Neural cell (in vitro differentiated cells): ENCODE data around the gene KREMEN1. TPM values are rescaled to one million over a fixed set of nuclear protein-coding genes. Genes with fewer than 3 reads are reported as not detected.

Experiments
- H2AFZ ChIP-seq: fragments of 200-600, 300-800 bp; sonication (generic), shearing (Covaris generic); 2 replicates; pipeline ENCODE4 v1.6.0; 2014; ENCODE audit warnings: low read depth, mild to moderate bottlenecking, antibody characterized with exemption, low read length, moderate library complexity
- H3F3A ChIP-seq: fragments of 200-600 bp; shearing (Covaris generic); 2 replicates; pipeline ENCODE4 v1.6.1; 2016; ENCODE audit warnings: mild to moderate bottlenecking, moderate library complexity, mixed read lengths, antibody characterized with exemption, low read length; ENCODE audit not compliant: insufficient read depth, poor library complexity, severe bottlenecking
- H3K27ac ChIP-seq: fragments of 200-600, 300-800 bp; sonication (generic), shearing (Covaris generic); 2 replicates; pipeline ENCODE4 v1.5.1; 2014; ENCODE audit warnings: mild to moderate bottlenecking, low read length, moderate library complexity
- H3K27me3 ChIP-seq: fragments of 300-800, 200-600 bp; sonication (generic), shearing (Covaris generic); 2 replicates; pipeline ENCODE4 v1.6.0; 2014; ENCODE audit warnings: mild to moderate bottlenecking, low read depth, low read length, moderate library complexity; ENCODE audit not compliant: insufficient read depth
- H3K36me3 ChIP-seq: fragments of 300-800, 200-600 bp; sonication (generic), shearing (Covaris generic); 2 replicates; pipeline ENCODE4 v1.5.1; 2014; ENCODE audit warnings: mild to moderate bottlenecking, antibody characterized with exemption, low read length, moderate library complexity; ENCODE audit not compliant: insufficient read depth
- H3K4me2 ChIP-seq: fragments of 300-800, 200-600 bp; sonication (generic), shearing (Covaris generic); 2 replicates; pipeline ENCODE4 v1.6.0; 2014; ENCODE audit warnings: mild to moderate bottlenecking, low read length
- H3K4me3 ChIP-seq: fragments of 300-800, 200-600 bp; sonication (generic), shearing (Covaris generic); 2 replicates; pipeline ENCODE4 v1.5.1; 2014; ENCODE audit warnings: mild to moderate bottlenecking, low read length, moderate library complexity
- H3K79me2 ChIP-seq: fragments of 200-600 bp; shearing (Covaris generic); replicated peaks from 2 replicates; pipeline ENCODE4 v1.6.0; 2014; ENCODE audit warnings: mild to moderate bottlenecking, low read length, moderate library complexity; ENCODE audit not compliant: insufficient read depth
- H3K9ac ChIP-seq: fragments of 300-800, 200-600 bp; sonication (generic), shearing (Covaris generic); 2 replicates; pipeline ENCODE4 v1.6.1; 2016; ENCODE audit warnings: mild to moderate bottlenecking, low read length, mixed read lengths
- H3K9me2 ChIP-seq: fragments of 200-600 bp; shearing (Covaris generic); 2 replicates; pipeline ENCODE4 v1.6.1; 2016; ENCODE audit warnings: mild to moderate bottlenecking, low read length, mixed read lengths; ENCODE audit not compliant: insufficient read depth
- H3K9me3 ChIP-seq: fragments of 200-600, 300-800 bp; sonication (generic), shearing (Covaris generic); 2 replicates; pipeline ENCODE4 v1.6.1; 2016; ENCODE audit warnings: mild to moderate bottlenecking, mixed run types, low read length, moderate library complexity, mixed read lengths
- H4K20me1 ChIP-seq: fragments of 200-600 bp; shearing (Covaris generic); 2 replicates; pipeline ENCODE4 v1.6.1; 2016; ENCODE audit warnings: mild to moderate bottlenecking, mixed run types; ENCODE audit not compliant: insufficient read depth
- CTCF ChIP-seq: fragments of 450-650 bp; IDR thresholded peaks from 2 replicates; pipeline ENCODE4 v1.5.1; 2014; ENCODE audit warnings: antibody characterized with exemption, mild to moderate bottlenecking, moderate library complexity; ENCODE audit not compliant: poor library complexity, severe bottlenecking
- EP300 ChIP-seq: fragments of 450-650 bp; conservative IDR thresholded peaks from 2 replicates; pipeline ENCODE4 v1.6.1; 2014; ENCODE audit warnings: antibody characterized with exemption, mild to moderate bottlenecking, moderate library complexity; ENCODE audit not compliant: poor library complexity, severe bottlenecking
- EZH2 ChIP-seq: fragments of 200-600, 300-800 bp; shearing (Covaris generic), sonication (generic); IDR thresholded peaks from 2 replicates; pipeline ENCODE4 v1.6.1; 2014; ENCODE audit warnings: antibody characterized with exemption, low read length, borderline replicate concordance, mild to moderate bottlenecking; ENCODE audit not compliant: insufficient read depth, poor library complexity, severe bottlenecking
- MXI1 ChIP-seq: fragments of 450-650 bp; conservative IDR thresholded peaks from 2 replicates; pipeline ENCODE4 v1.6.1; 2014; ENCODE audit warnings: antibody characterized with exemption, mild to moderate bottlenecking; ENCODE audit not compliant: poor library complexity, severe bottlenecking
- POLR2AphosphoS5 ChIP-seq: IDR thresholded peaks from 2 replicates; pipeline ENCODE4 v1.6.1; 2012
- RAD21 ChIP-seq: fragments of 450-650 bp; conservative IDR thresholded peaks from 2 replicates; pipeline ENCODE4 v1.6.1; 2014; ENCODE audit warnings: antibody characterized with exemption, mild to moderate bottlenecking, moderate library complexity
- REST ChIP-seq: IDR thresholded peaks from 2 replicates; pipeline ENCODE4 v1.6.1; 2012; ENCODE audit warnings: borderline replicate concordance
- SMC3 ChIP-seq: fragments of 450-650 bp; conservative IDR thresholded peaks from 2 replicates; pipeline ENCODE4 v1.6.1; 2014; ENCODE audit warnings: antibody characterized with exemption, mild to moderate bottlenecking, moderate library complexity; ENCODE audit not compliant: poor library complexity
- TAF1 ChIP-seq: IDR thresholded peaks from 2 replicates; pipeline ENCODE4 v1.6.1; 2012; ENCODE audit warnings: low read depth
- polyA plus RNA-seq: library from polyadenylated mRNA; depleted of rRNA; stranded (reverse); fragments of >200 nt; gene quantifications from 2 replicates; pipeline ENCODE4 v1.2.3, GENCODE V29; 2014

KREMEN1 gene
- polyA plus RNA-seq, 1 donor from 2014 or later, result 3.3 TPM

- TF ChIP-seq TAF1, result no peak
- no peak for TF ChIP-seq POLR2AphosphoS5
- TF ChIP-seq REST, result no peak
- no peak for TF ChIP-seq SMC3
- no peak for TF ChIP-seq EZH2
- no peak for TF ChIP-seq RAD21
- no peak for TF ChIP-seq CTCF
- no peak for TF ChIP-seq MXI1
- TF ChIP-seq EP300, result no peak
- H3K9me3 ChIP-seq, result no peaks in the 10 kb centered on the region
- H3K27me3 ChIP-seq, result peaks cover 6% of the 10 kb centered on the region
- no peak overlapping the region for H3K9ac ChIP-seq
- H3F3A ChIP-seq, result no peaks in the 10 kb centered on the region
- no peaks in the 10 kb centered on the region for H4K20me1 ChIP-seq
- H3K27ac ChIP-seq, result no peak overlapping the region
- H3K9me2 ChIP-seq, result no peaks in the 10 kb centered on the region
- no peaks in the 10 kb centered on the region for H3K79me2 ChIP-seq
- no peak overlapping the region for H2AFZ ChIP-seq
- H3K4me2 ChIP-seq, result no peak overlapping the region
- no peak overlapping the region for H3K4me3 ChIP-seq
- H3K36me3 ChIP-seq, result no peaks in the 10 kb centered on the region
These were observed 7.2 kb upstream of the KREMEN1 start for GRCh38 chr22:29065468-29066190.

GRCh38 chr22:29069463-29069862 lies 3.4 kb upstream of the KREMEN1 start:
- no peak overlapping the region for H2AFZ ChIP-seq
- H3K27me3 ChIP-seq, result peaks cover 41% of the 10 kb centered on the region
- TF ChIP-seq EZH2, result no peak
- no peak for TF ChIP-seq EP300
- no peak for TF ChIP-seq SMC3
- TF ChIP-seq CTCF, result no peak
- no peak for TF ChIP-seq POLR2AphosphoS5
- no peak for TF ChIP-seq REST
- no peak for TF ChIP-seq MXI1
- TF ChIP-seq RAD21, result no peak
- TF ChIP-seq TAF1, result no peak
- H3K36me3 ChIP-seq, result no peaks in the 10 kb centered on the region
- H3K4me3 ChIP-seq, result no peak overlapping the region
- no peak overlapping the region for H3K27ac ChIP-seq
- H3K9me3 ChIP-seq, result no peaks in the 10 kb centered on the region
- H3K9me2 ChIP-seq, result no peaks in the 10 kb centered on the region
- H3F3A ChIP-seq, result no peaks in the 10 kb centered on the region
- no peak overlapping the region for H3K4me2 ChIP-seq
- no peaks in the 10 kb centered on the region for H4K20me1 ChIP-seq
- no peaks in the 10 kb centered on the region for H3K79me2 ChIP-seq
- no peak overlapping the region for H3K9ac ChIP-seq
